PFSK-1 (cell line): ENCODE results near the gene TACC3.

Experiments used
- FOXP2 ChIP-seq: optimal IDR thresholded peaks from 2 replicates; pipeline ENCODE3; 2011; ENCODE audit warnings: borderline replicate concordance, control low read depth, inconsistent platforms; ENCODE audit not compliant: insufficient read depth; ENCODE audit errors: extremely low read length, extremely low read depth
- TAF1 ChIP-seq: IDR thresholded peaks from 2 replicates; pipeline ENCODE4 v1.6.1; 2012; ENCODE audit warnings: low read length, control low read depth, borderline replicate concordance; ENCODE audit not compliant: insufficient read depth

- no peak for TF ChIP-seq FOXP2
- peak; percentile 89; the same call in 1 of the 2 replicates for TF ChIP-seq TAF1
Observed at GRCh38 chr4:1712216-1713002, 8.9 kb upstream of the TACC3 start, which contains the start of gene SLBP.
